Measurements from ENCODE around the gene CTNNBL1. TPM values are rescaled to one million over a fixed set of nuclear protein-coding genes. Genes with fewer than 3 reads are reported as not detected.

CTNNBL1 gene
- total RNA-seq, 4 donors from 2014 or later, result 24.2 to 34.9 (median 31.6) TPM

GRCh38 chr20:37890643-37891042 is 196.8 kb downstream of the CTNNBL1 start:
- no peak for TF ChIP-seq CTCF (IDR thresholded peaks at IDR 0.05)
- DNase-seq (ENCODE audit: low spot score) (no peak), ATAC-seq (ENCODE audit: low FRiP score) (no peak)

GRCh38 chr20:37892001-37892400 is 198.2 kb downstream of the CTNNBL1 start:
- DNase-seq (ENCODE audit: low spot score) (no peak), ATAC-seq (ENCODE audit: low FRiP score) (no peak)
- no peak for TF ChIP-seq CTCF (IDR thresholded peaks at IDR 0.05)

- ATAC-seq (ENCODE audit: low FRiP score) (no peak), DNase-seq (ENCODE audit: low spot score) (no peak)
- TF ChIP-seq CTCF (IDR thresholded peaks at IDR 0.05), result no peak
These were observed 199.9 kb downstream of the CTNNBL1 start for GRCh38 chr20:37893566-37894241.

- ATAC-seq (ENCODE audit: low FRiP score) (no peak), DNase-seq (ENCODE audit: low spot score) (no peak)
- no peak for TF ChIP-seq CTCF (IDR thresholded peaks at IDR 0.05)
These were observed 200.6 kb downstream of the CTNNBL1 start for GRCh38 chr20:37894454-37894853.

GRCh38 chr20:37895166-37895565 is 201.3 kb downstream of the CTNNBL1 start:
- ATAC-seq (ENCODE audit: low FRiP score), result no peak
- DNase-seq (ENCODE audit: low spot score), result no peak
- no peak for TF ChIP-seq CTCF (IDR thresholded peaks at IDR 0.05)

- TF ChIP-seq CTCF (IDR thresholded peaks at IDR 0.05), result no peak
- ATAC-seq (ENCODE audit: low FRiP score), result no peak
- DNase-seq (ENCODE audit: low spot score), result no peak
These were observed 203.2 kb downstream of the CTNNBL1 start for GRCh38 chr20:37896932-37897548.
